ENCODE data around the gene PPP2R5C. TPM values are rescaled to one million over a fixed set of nuclear protein-coding genes. Genes with fewer than 3 reads are reported as not detected.

The PPP2R5C gene
- total and polyA plus RNA-seq, 2 of the 8 experiments (the other 6 are each of a cell fraction or from before 2014, with no cell fraction given), result 49.6 to 95.9 TPM

GRCh38 chr14:101899263-101899662 is 137.8 kb downstream of the PPP2R5C start (continued):
- no peak for TF ChIP-seq RBBP5 (IDR thresholded peaks at IDR 0.05; ENCODE audit: borderline replicate concordance, low read depth, low read length)
- no peak for TF ChIP-seq RAD21 (IDR thresholded peaks at IDR 0.05 in 1 of 2, conservative IDR thresholded peaks at IDR 0.05 in 1 of 2; ENCODE audit: low read depth in 2 of 2, low read length in 2 of 2)
- no peak for TF ChIP-seq TBP (IDR thresholded peaks at IDR 0.05; ENCODE audit: low read depth, low read length)
- TF ChIP-seq, protein P1, sequence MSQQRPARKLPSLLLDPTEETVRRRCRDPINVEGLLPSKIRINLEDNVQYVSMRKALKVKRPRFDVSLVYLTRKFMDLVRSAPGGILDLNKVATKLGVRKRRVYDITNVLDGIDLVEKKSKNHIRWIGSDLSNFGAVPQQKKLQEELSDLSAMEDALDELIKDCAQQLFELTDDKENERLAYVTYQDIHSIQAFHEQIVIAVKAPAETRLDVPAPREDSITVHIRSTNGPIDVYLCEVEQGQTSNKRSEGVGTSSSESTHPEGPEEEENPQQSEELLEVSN (IDR thresholded peaks at IDR 0.05), result no peak
- no peak for TF ChIP-seq CREB1 (IDR thresholded peaks at IDR 0.05)
- no peak for TF ChIP-seq CTCF (IDR thresholded peaks at IDR 0.05; ENCODE audit: control extremely low read depth in 1 of 3, insufficient read depth in 1 of 3, low read depth in 1 of 3, low read length in 3 of 3)
